ENCODE data around the gene NXNL1. TPM values are rescaled to one million over a fixed set of nuclear protein-coding genes. Genes with fewer than 3 reads are reported as not detected.

Gene NXNL1
- total and polyA plus RNA-seq, 9 of the 15 experiments (the other 6 are each of a cell fraction or from before 2014, with no cell fraction given), result not detected

GRCh38 chr19:17496337-17496997 is 35.7 kb upstream of the NXNL1 start (continued):
- no peak for TF ChIP-seq ZBTB11 (CRISPR knock-in tag; IDR thresholded peaks at IDR 0.05)
- no peak for TF ChIP-seq DACH1 (IDR thresholded peaks at IDR 0.05; ENCODE audit: partially characterized antibody)
- no peak for TF ChIP-seq ZKSCAN8 (CRISPR knock-in tag; IDR thresholded peaks at IDR 0.05)
- TF ChIP-seq, protein P1, sequence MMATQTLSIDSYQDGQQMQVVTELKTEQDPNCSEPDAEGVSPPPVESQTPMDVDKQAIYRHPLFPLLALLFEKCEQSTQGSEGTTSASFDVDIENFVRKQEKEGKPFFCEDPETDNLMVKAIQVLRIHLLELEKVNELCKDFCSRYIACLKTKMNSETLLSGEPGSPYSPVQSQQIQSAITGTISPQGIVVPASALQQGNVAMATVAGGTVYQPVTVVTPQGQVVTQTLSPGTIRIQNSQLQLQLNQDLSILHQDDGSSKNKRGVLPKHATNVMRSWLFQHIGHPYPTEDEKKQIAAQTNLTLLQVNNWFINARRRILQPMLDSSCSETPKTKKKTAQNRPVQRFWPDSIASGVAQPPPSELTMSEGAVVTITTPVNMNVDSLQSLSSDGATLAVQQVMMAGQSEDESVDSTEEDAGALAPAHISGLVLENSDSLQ (IDR thresholded peaks at IDR 0.05), result no peak
- peak; percentile 69; the same call in 1 of the 2 replicates for TF ChIP-seq ZBTB7A (IDR thresholded peaks at IDR 0.05; ENCODE audit: borderline replicate concordance, control insufficient read depth, low read depth, low read length)
- TF ChIP-seq KLF16 (IDR thresholded peaks at IDR 0.05), result peak; percentile 66; the same call in 1 of the 2 replicates
- peak; percentile 74; the same call in 1 of the 2 replicates for TF ChIP-seq HNRNPL (IDR thresholded peaks at IDR 0.05; ENCODE audit: low read depth, low read length)
- peak; percentile 81 for TF ChIP-seq STAG1 (CRISPR knock-in tag; IDR thresholded peaks at IDR 0.05; ENCODE audit: borderline replicate concordance)
- peak; percentile 73 for TF ChIP-seq CREM (IDR thresholded peaks at IDR 0.05; ENCODE audit: low read depth)
- no peak; the same call in 1 of the 2 replicates for TF ChIP-seq HBP1 (CRISPR knock-in tag; IDR thresholded peaks at IDR 0.05)
- TF ChIP-seq, protein P2, sequence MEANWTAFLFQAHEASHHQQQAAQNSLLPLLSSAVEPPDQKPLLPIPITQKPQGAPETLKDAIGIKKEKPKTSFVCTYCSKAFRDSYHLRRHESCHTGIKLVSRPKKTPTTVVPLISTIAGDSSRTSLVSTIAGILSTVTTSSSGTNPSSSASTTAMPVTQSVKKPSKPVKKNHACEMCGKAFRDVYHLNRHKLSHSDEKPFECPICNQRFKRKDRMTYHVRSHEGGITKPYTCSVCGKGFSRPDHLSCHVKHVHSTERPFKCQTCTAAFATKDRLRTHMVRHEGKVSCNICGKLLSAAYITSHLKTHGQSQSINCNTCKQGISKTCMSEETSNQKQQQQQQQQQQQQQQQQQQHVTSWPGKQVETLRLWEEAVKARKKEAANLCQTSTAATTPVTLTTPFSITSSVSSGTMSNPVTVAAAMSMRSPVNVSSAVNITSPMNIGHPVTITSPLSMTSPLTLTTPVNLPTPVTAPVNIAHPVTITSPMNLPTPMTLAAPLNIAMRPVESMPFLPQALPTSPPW (CRISPR knock-in tag; IDR thresholded peaks at IDR 0.05), result peak; percentile 41
- TF ChIP-seq, protein P3, sequence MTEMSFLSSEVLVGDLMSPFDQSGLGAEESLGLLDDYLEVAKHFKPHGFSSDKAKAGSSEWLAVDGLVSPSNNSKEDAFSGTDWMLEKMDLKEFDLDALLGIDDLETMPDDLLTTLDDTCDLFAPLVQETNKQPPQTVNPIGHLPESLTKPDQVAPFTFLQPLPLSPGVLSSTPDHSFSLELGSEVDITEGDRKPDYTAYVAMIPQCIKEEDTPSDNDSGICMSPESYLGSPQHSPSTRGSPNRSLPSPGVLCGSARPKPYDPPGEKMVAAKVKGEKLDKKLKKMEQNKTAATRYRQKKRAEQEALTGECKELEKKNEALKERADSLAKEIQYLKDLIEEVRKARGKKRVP (CRISPR knock-in tag; IDR thresholded peaks at IDR 0.05), result no peak
- TF ChIP-seq ZNF12 (CRISPR knock-in tag; IDR thresholded peaks at IDR 0.05), result no peak
- TF ChIP-seq PCBP2 (IDR thresholded peaks at IDR 0.05; ENCODE audit: low read depth, low read length, poor library complexity, severe bottlenecking), result no peak
- TF ChIP-seq CBX8 (IDR thresholded peaks at IDR 0.05; ENCODE audit: borderline replicate concordance, extremely low read depth, low read depth, low read length, poor library complexity, severe bottlenecking), result no peak
